Heart right ventricle (tissue), 16 donors: ENCODE results near the gene MMP12. TPM values are rescaled to one million over a fixed set of nuclear protein-coding genes. Genes with fewer than 3 reads are reported as not detected.

Source experiments
- ATAC-seq, 8 donors: fragments of 200-7000 bp; cut with Tn5 transposase; one replicate each; pipeline ENCODE4 v1.9.1; 2020; ENCODE audit warnings: mild to moderate bottlenecking in 8 of 8, moderate library complexity in 8 of 8, moderate number of reproducible peaks in 1 of 8
- DNase-seq, 2 donors: peaks; one replicate each; pipeline ENCODE4 v3.0.0-alpha.2; 2020
- H3K27ac ChIP-seq, 10 donors: fragments of 200-600 bp; sonication (generic) in 2 of 10; one replicate each; pipeline versions ENCODE4 v1.5.0 to v1.8.0; 2020 to 2022; ENCODE audit warnings: mild to moderate bottlenecking in 3 of 10
- H3K27me3 ChIP-seq, 7 donors: fragments of 200-600 bp; one replicate each; pipeline ENCODE4 v1.8.0; 2021 to 2022; ENCODE audit warnings: mild to moderate bottlenecking in 2 of 7
- H3K36me3 ChIP-seq, 9 donors: fragments of 200-600 bp; sonication (generic) in 1 of 9; one replicate each; pipeline versions ENCODE4 v1.5.0 to v1.8.0; 2020 to 2022; ENCODE audit warnings: mild to moderate bottlenecking in 2 of 9
- H3K4me1 ChIP-seq, 9 donors: fragments of 200-600 bp; sonication (generic) in 1 of 9; one replicate each; pipeline versions ENCODE4 v1.5.0 to v1.8.0; 2020 to 2022; ENCODE audit warnings: mild to moderate bottlenecking in 4 of 9
- H3K4me3 ChIP-seq, 10 donors: fragments of 200-600 bp; sonication (generic) in 2 of 10; one replicate each; pipeline versions ENCODE4 v1.5.0 to v1.8.0; 2020 to 2022; ENCODE audit warnings: mild to moderate bottlenecking in 7 of 10, moderate library complexity in 2 of 10
- H3K9me3 ChIP-seq, 11 donors: fragments of 200-600 bp in 10 of 11; sonication (generic) in 2 of 11; one replicate each; pipeline versions ENCODE4 v1.5.0 to v1.8.0; 2013 to 2022; ENCODE audit warnings: mild to moderate bottlenecking in 2 of 11, control low read depth in 1 of 11, moderate library complexity in 1 of 11
- CTCF ChIP-seq, 9 donors: fragments of 200-600 bp; sonication (generic) in 2 of 9; IDR thresholded peaks; one replicate each; pipeline versions ENCODE4 v1.5.0 to v1.8.0; 2021 to 2022; ENCODE audit warnings: antibody characterized with exemption in 9 of 9, mild to moderate bottlenecking in 5 of 9, moderate library complexity in 1 of 9
- WGBS, 2 donors: extraction: QIAGEN DNeasy Blood & Tissue Kit; methylation state at CpG; one replicate each; pipeline ENCODE4 v1.1.7; 2013; ENCODE audit warnings: inconsistent platforms in 1 of 2; 5-methylcytosine and 5-hydroxymethylcytosine counted together
- intact Hi-C, 10 donors: fragments of 100-400 bp; cut with DNase I; formaldehyde crosslinking; loops; one replicate each; pipeline versions ENCODE4 v1.11.1 to v1.14.2; 2022
- polyA plus RNA-seq, 2 donors: library from polyadenylated mRNA; stranded (reverse); fragments of 200-250 nt; gene quantifications; one replicate each; pipeline ENCODE4 v1.2.3, GENCODE V29; 2013
- total RNA-seq, 10 donors: library from RNA; stranded (reverse); fragmentation: NEBNext Ultra II Directional in 3 of 10; extraction: Animal tissue kit (Norgen Biotek cat#: 25700) in 3 of 10; gene quantifications; one replicate each; pipeline versions ENCODE4 v1.2.1 to v1.2.4, GENCODE V29; 2021 to 2023
- donor health status: Arrhythmogenic right ventricular cardiomyopathy.
- donor health status: ischemic (EF 13 %, LVEDD 7.1; RV severe dilation, severe dysfunction).
- donor health status: healthy with polysubstance abuse.
- donor health status: DM: no; HTN: yes; CAD: no.
- donor health status: DM: no; HTN: no; CAD: no.
- donor health status: ischemic (EF 25% LVEDD 6.9; RV normal size, moderate dysfunction).
- donor health status: ischemic (EF 25% LVEDD 5.7; RV mildly dilated, moderate dysfunction).
- donor health status: healthy.
- donor health status: DM: yes; HTN: yes; CAD: no.
- donor health status: Ischemic cardiomyopathy.
- donor health status: ischemic (EF 35%, LVEDD 5.7; RV mildly dilated, moderate dysfunction).
- donor health status: nonischemic (EF 11% LVEDD 7.7; RV severe dilation, severe dysfunction).
- donor health status: DM: yes; HTN: yes; CAD: no.
- donor health status: PGD.
- donor health status: ischemic (EF 29% LVEDD 5.4; RV normal size, mild dysfunction).
- donor health status: nonischemic (EF 23%, LVEDD 6.1; RV moderate dilation, normal function).

Gene MMP12
- total and polyA plus RNA-seq, 12 donors, result 0.30 TPM; not detected in 11

- H3K4me3 ChIP-seq, result no peak overlapping the region
- WGBS, 2 donors, result 94 to 95% methylated on average over 1 of the region's 1 CpG
- no peak for ATAC-seq
- intact Hi-C loops, result loop anchor here in 1 of 10 donors (10.0 kb wide), 1 partner anchor 1350 kb away; no protein-coding TSS in a partner anchor
- no peaks in the 10 kb centered on the region for H3K36me3 ChIP-seq
- no peak for DNase-seq
- TF ChIP-seq CTCF (IDR thresholded peaks at IDR 0.05), result no peak
- no peaks in the 10 kb centered on the region for H3K9me3 ChIP-seq
- no peaks in the 10 kb centered on the region for H3K27me3 ChIP-seq
- H3K4me1 ChIP-seq, result no peaks in the 10 kb centered on the region
- H3K27ac ChIP-seq, result no peak overlapping the region
Measured at GRCh38 chr11:102864724-102865123, 10.1 kb downstream of the MMP12 start.

GRCh38 chr11:102853956-102854355 lies 20.8 kb downstream of the MMP12 start:
- no peaks in the 10 kb centered on the region for H3K4me1 ChIP-seq
- peaks cover 0 to 4% (median 0%) of the 10 kb centered on the region in 7 donors for H3K27me3 ChIP-seq
- DNase-seq (no peak), ATAC-seq (no peak)
- intact Hi-C loops, result no loop called here
- no peak overlapping the region for H3K27ac ChIP-seq
- no peak for TF ChIP-seq CTCF (IDR thresholded peaks at IDR 0.05)
- no peak overlapping the region for H3K4me3 ChIP-seq
- no peaks in the 10 kb centered on the region for H3K9me3 ChIP-seq
- no peaks in the 10 kb centered on the region for H3K36me3 ChIP-seq
- 62 to 74% methylated on average over 2 of the region's 2 CpGs for WGBS, 2 donors

- Histone ChIP-seq H3K4me1 (no peaks in the 10 kb centered on the region), H3K36me3 (no peaks in the 10 kb centered on the region), H3K9me3 (no peaks in the 10 kb centered on the region), H3K4me3 (no peak overlapping the region), H3K27ac (no peak overlapping the region), H3K27me3 (peaks cover 0 to 3% (median 0%) of the 10 kb centered on the region in 7 donors)
- ATAC-seq, result no peak
- TF ChIP-seq CTCF (IDR thresholded peaks at IDR 0.05), result no peak
- intact Hi-C loops, result no loop called here
- no peak for DNase-seq
- WGBS, 2 donors, result 81 to 82% methylated on average over 3 of the region's 3 CpGs
Measured at GRCh38 chr11:102853055-102853454, 21.7 kb downstream of the MMP12 start.

- ATAC-seq, result no peak
- H3K4me1 ChIP-seq, result no peaks in the 10 kb centered on the region
- WGBS, 2 donors, result 80 to 84% methylated on average over 7 of the region's 7 CpGs
- DNase-seq, result no peak
- no peak overlapping the region for H3K4me3 ChIP-seq
- H3K9me3 ChIP-seq, result no peaks in the 10 kb centered on the region
- no peak for TF ChIP-seq CTCF (IDR thresholded peaks at IDR 0.05)
- intact Hi-C loops, result no loop called here
- H3K27ac ChIP-seq, result no peak overlapping the region
- H3K36me3 ChIP-seq, result no peaks in the 10 kb centered on the region
- peaks cover 0 to 10% (median 0%) of the 10 kb centered on the region in 7 donors for H3K27me3 ChIP-seq
Measured at GRCh38 chr11:102850973-102851745, 23.6 kb downstream of the MMP12 start.
